ENCODE data around the gene TMEM231. TPM values are rescaled to one million over a fixed set of nuclear protein-coding genes. Genes with fewer than 3 reads are reported as not detected.
"Not testable (repeated sequence)": the region's sequence is repeated elsewhere in the genome, so short reads cannot be mapped to it uniquely, and the experiment has no call there.

TMEM231 gene
- total RNA-seq, 2 donors from 2014 or later, result 2.6 to 7.6 TPM

GRCh38 chr16:75541236-75541635 is 14.8 kb downstream of the TMEM231 start:
- no peak for TF ChIP-seq POLR2A (IDR thresholded peaks at IDR 0.05)
- no peak for TF ChIP-seq CTCF (IDR thresholded peaks at IDR 0.05)
- H3K27ac ChIP-seq, result no peak overlapping the region
- ATAC-seq (no peak), DNase-seq (no peak)
- H3K4me3 ChIP-seq, result no peak overlapping the region
- H3K4me1 ChIP-seq, result no peaks in the 10 kb centered on the region
- 65 to 72% methylated on average over 5 of the region's 5 CpGs for WGBS, 2 donors
- intact Hi-C loops (cut with DNase I), result no loop called here
- H3K9me3 ChIP-seq, result no peaks in the 10 kb centered on the region
- no peaks in the 10 kb centered on the region for H3K27me3 ChIP-seq
- H3K36me3 ChIP-seq (replicated peaks in 1 of 2; ENCODE audit: insufficient read depth in 1 of 2, low read depth in 2 of 2), result no peaks in the 10 kb centered on the region

- H3K4me1 ChIP-seq; H3K27ac ChIP-seq; intact Hi-C loops (cut with DNase I); H3K4me3 ChIP-seq; H3K27me3 ChIP-seq; H3K36me3 ChIP-seq (replicated peaks in 1 of 2; ENCODE audit: insufficient read depth in 1 of 2, low read depth in 2 of 2); ATAC-seq; H3K9me3 ChIP-seq; DNase-seq: not testable (repeated sequence)
- WGBS, 2 donors, result 56 to 88% methylated on average over 5 to 7 of the region's 10 CpGs
Observed at GRCh38 chr16:75538882-75539565, 17.0 kb downstream of the TMEM231 start.

- no peak for DNase-seq
- no peak overlapping the region for H3K27ac ChIP-seq
- intact Hi-C loops (cut with DNase I), result no loop called here
- no peak overlapping the region for H3K4me3 ChIP-seq
- 78 to 84% methylated on average over 4 of the region's 4 CpGs for WGBS, 2 donors
- TF ChIP-seq POLR2A (IDR thresholded peaks at IDR 0.05) (no peak), CTCF (IDR thresholded peaks at IDR 0.05) (no peak)
- H3K27me3 ChIP-seq, result no peaks in the 10 kb centered on the region
- H3K36me3 ChIP-seq (replicated peaks in 1 of 2; ENCODE audit: insufficient read depth in 1 of 2, low read depth in 2 of 2), result no peaks in the 10 kb centered on the region
- H3K9me3 ChIP-seq, result no peaks in the 10 kb centered on the region
- ATAC-seq, result no peak
- H3K4me1 ChIP-seq, result no peaks in the 10 kb centered on the region
Observed at GRCh38 chr16:75537776-75538175, 18.3 kb downstream of the TMEM231 start.

GRCh38 chr16:75535901-75536300 is 20.2 kb downstream of the TMEM231 start, which contains the start of gene CHST5:
Gene CHST5 (minus strand): TSS chr16:75536108. CDS start chr16:75530384, 5,724 bp downstream.
- TF ChIP-seq POLR2A (IDR thresholded peaks at IDR 0.05), result no peak
- no peak for TF ChIP-seq CTCF (IDR thresholded peaks at IDR 0.05)
- no peak within 1 kb of the TSS for H3K27ac ChIP-seq
- no peak for DNase-seq
- H3K4me1 ChIP-seq, result no peaks in the 10 kb centered on the region
- 77 to 85% methylated on average over 5 to 7 of the region's 7 CpGs for WGBS, 2 donors
- intact Hi-C loops (cut with DNase I), result no loop called here
- no peak within 1 kb of the TSS for H3K4me3 ChIP-seq
- H3K9me3 ChIP-seq, result no peaks in the 10 kb centered on the region
- no peaks in the 10 kb centered on the region for H3K36me3 ChIP-seq (replicated peaks in 1 of 2; ENCODE audit: insufficient read depth in 1 of 2, low read depth in 2 of 2)
- no peaks in the 10 kb centered on the region for H3K27me3 ChIP-seq
- ATAC-seq, result no peak

GRCh38 chr16:75535211-75535843 is 20.7 kb downstream of the TMEM231 start:
- Histone ChIP-seq H3K27ac (no peak overlapping the region), H3K9me3 (no peaks in the 10 kb centered on the region), H3K4me1 (no peaks in the 10 kb centered on the region), H3K27me3 (no peaks in the 10 kb centered on the region), H3K4me3 (no peak overlapping the region), H3K36me3 (replicated peaks in 1 of 2; ENCODE audit: insufficient read depth in 1 of 2, low read depth in 2 of 2) (no peaks in the 10 kb centered on the region)
- ATAC-seq, result no peak
- no peak for DNase-seq
- intact Hi-C loops (cut with DNase I), result no loop called here
- TF ChIP-seq POLR2A (IDR thresholded peaks at IDR 0.05), result no peak
- no peak for TF ChIP-seq CTCF (IDR thresholded peaks at IDR 0.05)
- 66 to 83% methylated on average over 4 to 34 of the region's 34 CpGs for WGBS, 2 donors
